Breast epithelium (tissue), 4 donors: ENCODE data around the gene TTC38. TPM values are rescaled to one million over a fixed set of nuclear protein-coding genes. Genes with fewer than 3 reads are reported as not detected.

ENCODE experiments used
- DNase-seq, 2 donors: peaks; one replicate each; pipeline ENCODE4 v3.0.0-alpha.2; 2019; ENCODE audit warnings: low spot score in 2 of 2
- H3K27ac ChIP-seq, 2 donors: fragments of 200-600 bp; sonication (generic) in 1 of 2; one replicate each; pipeline ENCODE4 v1.5.1; 2016 to 2019; ENCODE audit warnings: mild to moderate bottlenecking in 1 of 2
- H3K27me3 ChIP-seq, 2 donors: fragments of 200-600 bp; sonication (generic) in 1 of 2; one replicate each; pipeline versions ENCODE4 v1.5.1 to v1.6.0; 2017 to 2019; ENCODE audit warnings: control low read depth in 1 of 2, mild to moderate bottlenecking in 1 of 2
- H3K36me3 ChIP-seq: fragments of 200-600 bp; one replicate; pipeline ENCODE4 v1.5.1; 2019
- H3K4me1 ChIP-seq, 2 donors: fragments of 200-600 bp; sonication (generic); one replicate each; pipeline ENCODE4 v1.5.1; 2016 to 2019; ENCODE audit warnings: control low read depth in 1 of 2
- H3K4me3 ChIP-seq, 3 donors: fragments of 200-600 bp; sonication (generic); 1 replicate in 2 of 3; 2 replicates in 1 of 3; pipeline ENCODE4 v1.5.1; 2016 to 2019; ENCODE audit warnings: mild to moderate bottlenecking in 3 of 3, moderate library complexity in 2 of 3
- H3K9me3 ChIP-seq, 2 donors: fragments of 200-600 bp; sonication (generic) in 1 of 2; one replicate each; pipeline ENCODE4 v1.5.1; 2016 to 2019; ENCODE audit warnings: control low read depth in 1 of 2
- POLR2A ChIP-seq: fragments of 450-650 bp; IDR thresholded peaks from one replicate; pipeline ENCODE4 v1.6.1; 2016; ENCODE audit warnings: antibody characterized with exemption, mild to moderate bottlenecking, moderate library complexity
- POLR2AphosphoS5 ChIP-seq, 3 donors: sonication (generic); formaldehyde crosslinking; IDR thresholded peaks; one replicate each; pipeline ENCODE4 v1.6.1; 2017; ENCODE audit warnings: antibody characterized with exemption in 3 of 3
- intact Hi-C: fragments of 100-400 bp; cut with DNase I; formaldehyde crosslinking; loops from one replicate; pipeline ENCODE4 v1.15.1; 2023; ENCODE audit warnings: low total_unique reads
- total RNA-seq, 3 donors: library from RNA; depleted of rRNA; stranded (reverse); fragments of >200 nt; gene quantifications; one replicate each; pipeline ENCODE4 v1.1.0, GENCODE V29; 2016
- TF ChIP-seq, protein P1 (sequence below), 3 donors: fragments of 450-650 bp; IDR thresholded peaks; one replicate each; pipeline ENCODE4 v1.5.1; 2016 to 2017; ENCODE audit warnings: antibody characterized with exemption in 3 of 3, mild to moderate bottlenecking in 3 of 3, moderate library complexity in 3 of 3

The TTC38 gene
- total RNA-seq, 3 donors from 2014 or later, result 55.6 to 115 (median 82.3) TPM

GRCh38 chr22:46329616-46330015 is 61.8 kb downstream of the TTC38 start:
- H3K27me3 ChIP-seq, result no peaks in the 10 kb centered on the region
- H3K27ac ChIP-seq, result no peak overlapping the region
- DNase-seq, result no peak
- no peaks in the 10 kb centered on the region for H3K36me3 ChIP-seq
- no peaks in the 10 kb centered on the region for H3K4me1 ChIP-seq
- no peaks in the 10 kb centered on the region for H3K9me3 ChIP-seq
- H3K4me3 ChIP-seq, result no peak overlapping the region
- TF ChIP-seq POLR2AphosphoS5 (IDR thresholded peaks at IDR 0.05) (no peak), POLR2A (no peak)
- TF ChIP-seq, protein P1, sequence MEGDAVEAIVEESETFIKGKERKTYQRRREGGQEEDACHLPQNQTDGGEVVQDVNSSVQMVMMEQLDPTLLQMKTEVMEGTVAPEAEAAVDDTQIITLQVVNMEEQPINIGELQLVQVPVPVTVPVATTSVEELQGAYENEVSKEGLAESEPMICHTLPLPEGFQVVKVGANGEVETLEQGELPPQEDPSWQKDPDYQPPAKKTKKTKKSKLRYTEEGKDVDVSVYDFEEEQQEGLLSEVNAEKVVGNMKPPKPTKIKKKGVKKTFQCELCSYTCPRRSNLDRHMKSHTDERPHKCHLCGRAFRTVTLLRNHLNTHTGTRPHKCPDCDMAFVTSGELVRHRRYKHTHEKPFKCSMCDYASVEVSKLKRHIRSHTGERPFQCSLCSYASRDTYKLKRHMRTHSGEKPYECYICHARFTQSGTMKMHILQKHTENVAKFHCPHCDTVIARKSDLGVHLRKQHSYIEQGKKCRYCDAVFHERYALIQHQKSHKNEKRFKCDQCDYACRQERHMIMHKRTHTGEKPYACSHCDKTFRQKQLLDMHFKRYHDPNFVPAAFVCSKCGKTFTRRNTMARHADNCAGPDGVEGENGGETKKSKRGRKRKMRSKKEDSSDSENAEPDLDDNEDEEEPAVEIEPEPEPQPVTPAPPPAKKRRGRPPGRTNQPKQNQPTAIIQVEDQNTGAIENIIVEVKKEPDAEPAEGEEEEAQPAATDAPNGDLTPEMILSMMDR (IDR thresholded peaks at IDR 0.05), result no peak
- intact Hi-C loops, result no loop called here

DNA sequence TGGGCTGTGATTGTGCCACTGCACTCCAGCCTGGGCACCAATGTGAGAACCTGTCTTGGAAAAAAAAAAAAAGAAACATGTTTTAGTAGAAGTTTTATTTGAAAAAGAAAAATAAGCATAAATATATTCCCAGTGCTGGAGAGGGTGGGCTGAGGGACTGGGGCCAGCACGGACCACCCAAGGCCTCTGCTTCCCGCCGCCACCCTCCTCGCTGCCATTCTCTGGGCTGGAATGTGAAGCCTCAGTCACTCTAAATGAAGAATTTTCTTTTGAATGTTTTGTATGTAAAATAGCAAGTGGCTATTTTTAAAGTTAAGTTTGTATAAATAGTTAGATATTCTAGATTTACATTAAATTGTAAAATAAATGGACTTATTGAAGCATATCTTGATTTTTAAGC is 62.6 kb downstream of the TTC38 start:
- intact Hi-C loops, result no loop called here
- H3K4me3 ChIP-seq, result no peak overlapping the region
- H3K4me1 ChIP-seq, result no peaks in the 10 kb centered on the region

GRCh38 chr22:46331496-46331895 is 63.7 kb downstream of the TTC38 start:
- Histone ChIP-seq H3K27me3 (no peaks in the 10 kb centered on the region), H3K27ac (no peak overlapping the region), H3K9me3 (no peaks in the 10 kb centered on the region), H3K4me3 (no peak overlapping the region), H3K36me3 (no peaks in the 10 kb centered on the region), H3K4me1 (peaks cover 0 to 2% of the 10 kb centered on the region in 2 donors)
- TF ChIP-seq POLR2A, result no peak
- TF ChIP-seq, protein P1 (IDR thresholded peaks at IDR 0.05), result no peak
- TF ChIP-seq POLR2AphosphoS5 (IDR thresholded peaks at IDR 0.05), result no peak
- no peak for DNase-seq
- intact Hi-C loops, result no loop called here

More for the DNA sequence above, 62.6 kb downstream of the TTC38 start:
- no peak for TF ChIP-seq POLR2AphosphoS5 (IDR thresholded peaks at IDR 0.05)
- TF ChIP-seq, protein P1 (IDR thresholded peaks at IDR 0.05), result no peak
- no peak for TF ChIP-seq POLR2A
- DNase-seq, result no peak
- no peak overlapping the region for H3K27ac ChIP-seq
- no peaks in the 10 kb centered on the region for H3K27me3 ChIP-seq
- no peaks in the 10 kb centered on the region for H3K36me3 ChIP-seq
- H3K9me3 ChIP-seq, result no peaks in the 10 kb centered on the region

- TF ChIP-seq POLR2AphosphoS5 (IDR thresholded peaks at IDR 0.05) (peak; percentile 47 to 71 (median 70)), POLR2A (peak; percentile 21)
- TF ChIP-seq, protein P1 (IDR thresholded peaks at IDR 0.05), result no peak
- peak; percentile 72 to 76 for DNase-seq
- intact Hi-C loops, result no loop called here
Observed at GRCh38 chr22:46335201-46336118, 67.7 kb downstream of the TTC38 start, which contains the start of gene TRMU. Gene TRMU (plus strand): TSS chr22:46335714. CDS start chr22:46335765, 51 bp downstream.

More at GRCh38 chr22:46335201-46336118, 67.7 kb downstream of the TTC38 start, which contains the start of gene TRMU:
- peak within 1 kb of the TSS; percentile 91 to 92 for H3K27ac ChIP-seq
- H3K4me1 ChIP-seq, result peaks cover 0 to 9% of the 10 kb centered on the region in 2 donors
- no peaks in the 10 kb centered on the region for H3K9me3 ChIP-seq
- no peaks in the 10 kb centered on the region for H3K27me3 ChIP-seq
- peaks cover 8% of the 10 kb centered on the region for H3K36me3 ChIP-seq
- peak within 1 kb of the TSS; percentile 92 to 99 (median 93) for H3K4me3 ChIP-seq
